ENCODE measurements around the gene DPH6.

The DPH6 gene

GRCh38 chr15:35555244-35555643 is 9.3 kb upstream of the DPH6 start:
- Mint-ChIP-seq H3K36me3 (ENCODE audit: low read depth) (no peaks in the 10 kb centered on the region), H3K27ac (no peak overlapping the region), H3K9me3 (no peaks in the 10 kb centered on the region), H3K4me3 (no peak overlapping the region), H3K27me3 (no peaks in the 10 kb centered on the region), H3K4me1 (ENCODE audit: low read depth) (peaks cover 13% of the 10 kb centered on the region)
- no peak for DNase-seq

GRCh38 chr15:35550957-35551356 is 5.0 kb upstream of the DPH6 start:
- no peak overlapping the region for H3K27ac Mint-ChIP-seq
- H3K4me3 Mint-ChIP-seq, result no peak overlapping the region
- no peaks in the 10 kb centered on the region for H3K27me3 Mint-ChIP-seq
- peaks cover 9% of the 10 kb centered on the region for H3K4me1 Mint-ChIP-seq (ENCODE audit: low read depth)
- H3K9me3 Mint-ChIP-seq, result no peaks in the 10 kb centered on the region
- no peak for DNase-seq
- H3K36me3 Mint-ChIP-seq (ENCODE audit: low read depth), result no peaks in the 10 kb centered on the region

GRCh38 chr15:35549567-35549966 is 3.6 kb upstream of the DPH6 start:
- no peaks in the 10 kb centered on the region for H3K27me3 Mint-ChIP-seq

GRCh38 chr15:35548435-35548834 is 2.5 kb upstream of the DPH6 start:
- DNase-seq, result no peak

More at GRCh38 chr15:35549567-35549966, 3.6 kb upstream of the DPH6 start:
- Mint-ChIP-seq H3K4me3 (no peak overlapping the region), H3K4me1 (ENCODE audit: low read depth) (peaks cover 21% of the 10 kb centered on the region), H3K9me3 (no peaks in the 10 kb centered on the region), H3K36me3 (ENCODE audit: low read depth) (peaks cover 6% of the 10 kb centered on the region), H3K27ac (no peak overlapping the region)
- no peak for DNase-seq

GRCh38 chr15:35547775-35548364 is 1.9 kb upstream of the DPH6 start:
- Mint-ChIP-seq H3K4me1 (ENCODE audit: low read depth) (peaks cover 28% of the 10 kb centered on the region), H3K9me3 (no peaks in the 10 kb centered on the region), H3K4me3 (no peak overlapping the region), H3K36me3 (ENCODE audit: low read depth) (peaks cover 6% of the 10 kb centered on the region), H3K27me3 (no peaks in the 10 kb centered on the region), H3K27ac (no peak overlapping the region)
- DNase-seq, result no peak

More at GRCh38 chr15:35548435-35548834, 2.5 kb upstream of the DPH6 start:
- H3K4me3 Mint-ChIP-seq, result no peak overlapping the region
- H3K36me3 Mint-ChIP-seq (ENCODE audit: low read depth), result peaks cover 6% of the 10 kb centered on the region
- no peaks in the 10 kb centered on the region for H3K27me3 Mint-ChIP-seq
- no peak overlapping the region for H3K27ac Mint-ChIP-seq
- no peaks in the 10 kb centered on the region for H3K9me3 Mint-ChIP-seq
- peaks cover 27% of the 10 kb centered on the region for H3K4me1 Mint-ChIP-seq (ENCODE audit: low read depth)

GRCh38 chr15:35546511-35547381 is 781 bp upstream of the DPH6 start:
- no peak for DNase-seq
- Mint-ChIP-seq H3K36me3 (ENCODE audit: low read depth) (peaks cover 6% of the 10 kb centered on the region), H3K4me1 (ENCODE audit: low read depth) (peaks cover 28% of the 10 kb centered on the region), H3K27me3 (no peaks in the 10 kb centered on the region), H3K4me3 (peak overlapping the region; percentile 89), H3K27ac (peak overlapping the region; percentile 99), H3K9me3 (no peaks in the 10 kb centered on the region)

GRCh38 chr15:35545316-35545823 is 595 bp downstream of the DPH6 start:
- Mint-ChIP-seq H3K36me3 (ENCODE audit: low read depth) (peaks cover 14% of the 10 kb centered on the region), H3K4me1 (ENCODE audit: low read depth) (peaks cover 33% of the 10 kb centered on the region), H3K9me3 (no peaks in the 10 kb centered on the region), H3K27me3 (no peaks in the 10 kb centered on the region), H3K27ac (peak overlapping the region; percentile 99), H3K4me3 (peak overlapping the region; percentile 89)
- no peak for DNase-seq

GRCh38 chr15:35540885-35541284 is 5.1 kb downstream of the DPH6 start:
- no peaks in the 10 kb centered on the region for H3K9me3 Mint-ChIP-seq
- H3K27ac Mint-ChIP-seq, result no peak overlapping the region
- H3K4me3 Mint-ChIP-seq, result no peak overlapping the region
- peaks cover 36% of the 10 kb centered on the region for H3K36me3 Mint-ChIP-seq (ENCODE audit: low read depth)
- DNase-seq, result no peak
- H3K27me3 Mint-ChIP-seq, result no peaks in the 10 kb centered on the region
- peaks cover 28% of the 10 kb centered on the region for H3K4me1 Mint-ChIP-seq (ENCODE audit: low read depth)

- H3K4me3 Mint-ChIP-seq, result no peak overlapping the region
- no peaks in the 10 kb centered on the region for H3K27me3 Mint-ChIP-seq
- no peak overlapping the region for H3K27ac Mint-ChIP-seq
- DNase-seq, result no peak
- H3K4me1 Mint-ChIP-seq (ENCODE audit: low read depth), result peaks cover 23% of the 10 kb centered on the region
- H3K36me3 Mint-ChIP-seq (ENCODE audit: low read depth), result peaks cover 32% of the 10 kb centered on the region
- no peaks in the 10 kb centered on the region for H3K9me3 Mint-ChIP-seq
Measured at GRCh38 chr15:35540021-35540420, 5.9 kb downstream of the DPH6 start.

- no peaks in the 10 kb centered on the region for H3K27me3 Mint-ChIP-seq
- H3K9me3 Mint-ChIP-seq, result no peaks in the 10 kb centered on the region
- DNase-seq, result no peak
- H3K4me1 Mint-ChIP-seq (ENCODE audit: low read depth), result peaks cover 13% of the 10 kb centered on the region
- no peak overlapping the region for H3K4me3 Mint-ChIP-seq
- H3K36me3 Mint-ChIP-seq (ENCODE audit: low read depth), result peaks cover 58% of the 10 kb centered on the region
- no peak overlapping the region for H3K27ac Mint-ChIP-seq
Measured at GRCh38 chr15:35535365-35535916, 10.5 kb downstream of the DPH6 start.

GRCh38 chr15:35533130-35534110 is 12.5 kb downstream of the DPH6 start:
- no peak overlapping the region for H3K27ac Mint-ChIP-seq
- H3K36me3 Mint-ChIP-seq (ENCODE audit: low read depth), result peaks cover 66% of the 10 kb centered on the region
- peaks cover 11% of the 10 kb centered on the region for H3K4me1 Mint-ChIP-seq (ENCODE audit: low read depth)
- no peak overlapping the region for H3K4me3 Mint-ChIP-seq
- no peaks in the 10 kb centered on the region for H3K27me3 Mint-ChIP-seq
- H3K9me3 Mint-ChIP-seq, result no peaks in the 10 kb centered on the region
- no peak for DNase-seq

- no peak overlapping the region for H3K4me3 Mint-ChIP-seq
- H3K9me3 Mint-ChIP-seq, result no peaks in the 10 kb centered on the region
Measured at GRCh38 chr15:35530698-35531097, 15.3 kb downstream of the DPH6 start.

GRCh38 chr15:35529784-35530183 is 16.2 kb downstream of the DPH6 start:
- DNase-seq, result no peak
- no peak overlapping the region for H3K4me3 Mint-ChIP-seq
- H3K27me3 Mint-ChIP-seq, result no peaks in the 10 kb centered on the region
- peaks cover 54% of the 10 kb centered on the region for H3K36me3 Mint-ChIP-seq (ENCODE audit: low read depth)
- no peaks in the 10 kb centered on the region for H3K9me3 Mint-ChIP-seq
- no peak overlapping the region for H3K27ac Mint-ChIP-seq
- peaks cover 5% of the 10 kb centered on the region for H3K4me1 Mint-ChIP-seq (ENCODE audit: low read depth)

More at GRCh38 chr15:35530698-35531097, 15.3 kb downstream of the DPH6 start:
- Mint-ChIP-seq H3K27ac (no peak overlapping the region), H3K4me1 (ENCODE audit: low read depth) (peaks cover 9% of the 10 kb centered on the region), H3K27me3 (no peaks in the 10 kb centered on the region), H3K36me3 (ENCODE audit: low read depth) (peaks cover 59% of the 10 kb centered on the region)
- no peak for DNase-seq

- no peaks in the 10 kb centered on the region for H3K9me3 Mint-ChIP-seq
- no peaks in the 10 kb centered on the region for H3K27me3 Mint-ChIP-seq
- no peak overlapping the region for H3K4me3 Mint-ChIP-seq
- H3K36me3 Mint-ChIP-seq (ENCODE audit: low read depth), result no peaks in the 10 kb centered on the region
- no peak overlapping the region for H3K27ac Mint-ChIP-seq
- peaks cover 6% of the 10 kb centered on the region for H3K4me1 Mint-ChIP-seq (ENCODE audit: low read depth)
- DNase-seq, result no peak
Measured at GRCh38 chr15:35522061-35522460, 23.9 kb downstream of the DPH6 start.
